GM21360 (cell line): ENCODE data around the gene AXIN1.
"Not testable (repeated sequence)": the region's sequence is repeated elsewhere in the genome, so short reads cannot be mapped to it uniquely, and the experiment has no call there.

Experiments
- ATAC-seq: cut with Tn5 transposase; IDR thresholded peaks from one replicate; pipeline ENCODE4 v1.9.1; 2021; ENCODE audit warnings: mild to moderate bottlenecking, moderate library complexity; ENCODE audit not compliant: unreplicated experiment

AXIN1 gene

GRCh38 chr16:352547-353403 lies at the start of gene AXIN1:
Gene AXIN1, minus strand, starts transcription at chr16:352723. Its CDS starts 5,698 bp downstream, at chr16:347025.
- peak; percentile 69 for ATAC-seq

GRCh38 chr16:401468-402348 lies 49.2 kb upstream of the AXIN1 start, which contains the start of gene DECR2:
Gene DECR2, plus strand, starts transcription at chr16:401885. Its CDS starts 79 bp downstream, at chr16:401964.
- peak; percentile 49 for ATAC-seq

- ATAC-seq, result no peak
Measured at GRCh38 chr16:400061-400591, 47.6 kb upstream of the AXIN1 start.

GRCh38 chr16:399340-400019 lies 47.0 kb upstream of the AXIN1 start:
- no peak for ATAC-seq

GRCh38 chr16:398561-399339 lies 46.2 kb upstream of the AXIN1 start:
- ATAC-seq, result no peak

GRCh38 chr16:397736-398332 lies 45.3 kb upstream of the AXIN1 start:
- ATAC-seq, result no peak

- ATAC-seq, result no peak
Measured at GRCh38 chr16:397135-397661, 44.7 kb upstream of the AXIN1 start, which contains the start of gene NME4. Gene NME4, plus strand, starts transcription at chr16:397199. Its CDS starts 24 bp downstream, at chr16:397223.

- no peak for ATAC-seq
Measured at GRCh38 chr16:396605-397004, 44.1 kb upstream of the AXIN1 start.

- ATAC-seq, result no peak
Measured at GRCh38 chr16:396199-396598, 43.7 kb upstream of the AXIN1 start.

- no peak for ATAC-seq
Measured at GRCh38 chr16:392450-393030, 40.0 kb upstream of the AXIN1 start.

- ATAC-seq, result no peak
Measured at GRCh38 chr16:391885-392335, 39.4 kb upstream of the AXIN1 start.

- no peak for ATAC-seq
Measured at GRCh38 chr16:389352-389751, 36.8 kb upstream of the AXIN1 start.

GRCh38 chr16:387761-388666 lies 35.5 kb upstream of the AXIN1 start:
- not testable (repeated sequence) for ATAC-seq

GRCh38 chr16:386641-387156 lies 34.2 kb upstream of the AXIN1 start:
- no peak for ATAC-seq

- no peak for ATAC-seq
Measured at GRCh38 chr16:383326-384051, 31.0 kb upstream of the AXIN1 start.

GRCh38 chr16:381789-382717 lies 29.5 kb upstream of the AXIN1 start, which contains the start of gene PGAP6:
Gene PGAP6, minus strand, starts transcription at chr16:381978. Its CDS starts 157 bp downstream, at chr16:381821.
- ATAC-seq, result peak; percentile 47
